ENCODE results near the gene SYT15. TPM values are rescaled to one million over a fixed set of nuclear protein-coding genes. Genes with fewer than 3 reads are reported as not detected.
"Not testable (repeated sequence)": the region's sequence is repeated elsewhere in the genome, so short reads cannot be mapped to it uniquely, and the experiment has no call there.

SYT15 gene
- total RNA-seq, 1 experiment from 2014 or later, result 0.59 TPM

DNA sequence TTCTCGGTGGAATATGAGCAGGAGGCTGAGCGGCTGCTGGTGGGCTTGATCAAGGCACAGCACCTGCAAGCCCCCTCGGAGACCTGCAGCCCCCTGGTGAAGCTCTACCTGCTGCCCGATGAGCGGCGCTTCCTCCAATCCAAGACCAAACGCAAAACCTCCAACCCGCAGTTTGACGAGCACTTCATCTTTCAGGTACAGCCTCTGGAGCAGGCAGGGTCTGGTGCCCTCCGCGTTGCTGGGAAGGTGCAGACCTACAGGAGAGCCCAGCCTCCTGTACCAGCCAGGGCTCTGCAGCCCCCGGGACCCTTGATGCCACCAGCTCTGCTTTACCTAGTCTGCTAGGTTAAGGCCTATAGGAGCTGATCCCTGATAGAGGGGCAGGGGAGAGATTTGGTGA lies 3.1 kb downstream of the SYT15 start:
- no CpG with 5 or more reads among the region's 12 CpGs for WGBS (ENCODE audit: extremely low coverage, insufficient read length, low lambda C conversion rate)
- H3K4me1 Mint-ChIP-seq; H3K9me3 Mint-ChIP-seq; H4K91ac ChIP-seq (ENCODE audit: insufficient read length, low read depth, low read length); H3K23me2 ChIP-seq (ENCODE audit: insufficient read length, low read depth, low read length, poor library complexity, severe bottlenecking); H3K14ac ChIP-seq (ENCODE audit: insufficient read depth, low read length); H3K79me2 ChIP-seq (ENCODE audit: insufficient read depth, low read length); H3K4ac ChIP-seq (ENCODE audit: low read depth, low read length); H2BK12ac ChIP-seq (ENCODE audit: insufficient read length, low read depth, low read length); H3K9ac ChIP-seq (ENCODE audit: extremely low read depth, insufficient read length, low read length); H2AFZ ChIP-seq (ENCODE audit: low read length); H3K4me3 Mint-ChIP-seq; H3T11ph ChIP-seq (ENCODE audit: low read length); H2BK5ac ChIP-seq (ENCODE audit: insufficient read length, low read length); DNase-seq; H4K20me1 ChIP-seq (ENCODE audit: control insufficient read depth, insufficient read depth, insufficient read length); H3K27ac ChIP-seq (ENCODE audit: insufficient read length, low read depth, low read length); H3K79me1 ChIP-seq (ENCODE audit: insufficient read depth, low read depth, low read length, poor library complexity, severe bottlenecking); H2BK120ac ChIP-seq (ENCODE audit: low read depth, low read length, poor library complexity, severe bottlenecking); H3K27me3 Mint-ChIP-seq (ENCODE audit: low read depth); H4K8ac ChIP-seq (replicated peaks; ENCODE audit: insufficient read length, low read depth, low read length); H3K27me3 ChIP-seq (ENCODE audit: insufficient read depth, low read length); H3K27ac Mint-ChIP-seq; H2BK15ac ChIP-seq (ENCODE audit: low read depth, low read length); H3K18ac ChIP-seq (ENCODE audit: insufficient read length, low read depth, low read length); H3K4me2 ChIP-seq (ENCODE audit: insufficient read depth, insufficient read length, low read length); H3K23ac ChIP-seq (ENCODE audit: insufficient read length, low read depth, low read length); H4K5ac ChIP-seq (ENCODE audit: insufficient read length, low read depth, low read length); H3K56ac ChIP-seq (ENCODE audit: insufficient read length, low read depth, low read length); H3K9me3 ChIP-seq (ENCODE audit: control insufficient read depth, low read depth, low read length); H3K4me1 ChIP-seq (ENCODE audit: insufficient read depth, low read length); H2BK20ac ChIP-seq (ENCODE audit: low read depth, low read length, poor library complexity, severe bottlenecking); H3K36me3 Mint-ChIP-seq (ENCODE audit: insufficient read depth in 1 of 3, low read depth in 3 of 3); H2AK5ac ChIP-seq (ENCODE audit: insufficient read length, low read length): not testable (repeated sequence)

DNA sequence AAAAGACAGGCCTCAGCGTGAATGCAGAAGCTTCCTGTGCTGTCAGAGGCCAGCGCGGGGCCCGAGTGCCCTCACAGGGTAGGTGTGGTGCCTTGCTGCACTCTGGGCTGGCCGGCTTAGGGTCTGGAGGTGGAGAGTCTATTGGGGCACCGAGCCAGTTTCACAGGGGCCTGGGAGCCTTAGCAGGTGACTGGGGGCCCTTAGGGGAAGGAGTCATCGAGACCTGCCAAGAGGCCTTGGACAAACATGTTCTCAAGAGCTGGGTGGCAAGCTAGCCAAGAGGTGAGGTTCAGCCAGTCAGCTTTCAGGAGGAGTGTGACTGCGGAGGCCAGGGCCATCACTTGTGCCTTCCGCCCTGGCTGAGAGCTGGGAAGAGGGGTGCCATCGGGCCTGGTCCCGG lies 3.6 kb downstream of the SYT15 start:
- not testable (repeated sequence) for H3K27ac Mint-ChIP-seq; H3K18ac ChIP-seq (ENCODE audit: insufficient read length, low read depth, low read length); H3K27me3 Mint-ChIP-seq (ENCODE audit: low read depth); H3K56ac ChIP-seq (ENCODE audit: insufficient read length, low read depth, low read length); H3T11ph ChIP-seq (ENCODE audit: low read length); H4K20me1 ChIP-seq (ENCODE audit: control insufficient read depth, insufficient read depth, insufficient read length); H3K23me2 ChIP-seq (ENCODE audit: insufficient read length, low read depth, low read length, poor library complexity, severe bottlenecking); H4K5ac ChIP-seq (ENCODE audit: insufficient read length, low read depth, low read length); H2BK120ac ChIP-seq (ENCODE audit: low read depth, low read length, poor library complexity, severe bottlenecking); H2AK5ac ChIP-seq (ENCODE audit: insufficient read length, low read length); H3K27ac ChIP-seq (ENCODE audit: insufficient read length, low read depth, low read length); H3K79me1 ChIP-seq (ENCODE audit: insufficient read depth, low read depth, low read length, poor library complexity, severe bottlenecking); H2BK15ac ChIP-seq (ENCODE audit: low read depth, low read length); H3K4me1 ChIP-seq (ENCODE audit: insufficient read depth, low read length); H3K23ac ChIP-seq (ENCODE audit: insufficient read length, low read depth, low read length); H2BK20ac ChIP-seq (ENCODE audit: low read depth, low read length, poor library complexity, severe bottlenecking); H3K4ac ChIP-seq (ENCODE audit: low read depth, low read length); DNase-seq; H3K9me3 ChIP-seq (ENCODE audit: control insufficient read depth, low read depth, low read length); H3K14ac ChIP-seq (ENCODE audit: insufficient read depth, low read length); H3K9ac ChIP-seq (ENCODE audit: extremely low read depth, insufficient read length, low read length); H3K36me3 Mint-ChIP-seq (ENCODE audit: insufficient read depth in 1 of 3, low read depth in 3 of 3); H3K79me2 ChIP-seq (ENCODE audit: insufficient read depth, low read length); H3K9me3 Mint-ChIP-seq; H2BK5ac ChIP-seq (ENCODE audit: insufficient read length, low read length); H4K91ac ChIP-seq (ENCODE audit: insufficient read length, low read depth, low read length); H2BK12ac ChIP-seq (ENCODE audit: insufficient read length, low read depth, low read length); H3K4me2 ChIP-seq (ENCODE audit: insufficient read depth, insufficient read length, low read length); H3K4me1 Mint-ChIP-seq; H3K4me3 Mint-ChIP-seq; H4K8ac ChIP-seq (replicated peaks; ENCODE audit: insufficient read length, low read depth, low read length); H3K27me3 ChIP-seq (ENCODE audit: insufficient read depth, low read length); H2AFZ ChIP-seq (ENCODE audit: low read length)
- WGBS (ENCODE audit: extremely low coverage, insufficient read length, low lambda C conversion rate), result no CpG with 5 or more reads among the region's 11 CpGs
